ENCODE results near the gene OR5B12.
A peak's percentile ranks its signal among the peaks of the same experiment; 100 is the strongest.
"Not testable (repeated sequence)": the region's sequence is repeated elsewhere in the genome, so short reads cannot be mapped to it uniquely, and the experiment has no call there.

Gene OR5B12

GRCh38 chr11:58442136-58442535 lies at the start of gene OR5B12:
OR5B12 (minus strand) TSS chr11:58442236; CDS start chr11:58440151, 2,085 bp downstream.
- no peak for DNase-seq

- DNase-seq = no peak
Observed at GRCh38 chr11:58490827-58491226, 48.8 kb upstream of the OR5B12 start.

GRCh38 chr11:58487170-58487569 lies 45.1 kb upstream of the OR5B12 start:
- peak; percentile 44 for DNase-seq

GRCh38 chr11:58485961-58486360 lies 43.9 kb upstream of the OR5B12 start:
- DNase-seq = no peak

- no peak for DNase-seq
Observed at GRCh38 chr11:58471892-58472291, 29.9 kb upstream of the OR5B12 start.

- no peak for DNase-seq
Observed at GRCh38 chr11:58466293-58466692, 24.3 kb upstream of the OR5B12 start.

- no peak for DNase-seq
Observed at GRCh38 chr11:58465690-58466089, 23.7 kb upstream of the OR5B12 start.

GRCh38 chr11:58451585-58451984 lies 9.5 kb upstream of the OR5B12 start:
- DNase-seq = no peak

- peak; percentile 0 for DNase-seq
Observed at GRCh38 chr11:58446294-58446693, 4.3 kb upstream of the OR5B12 start.

- no peak for DNase-seq
Observed at GRCh38 chr11:58444300-58444699, 2.3 kb upstream of the OR5B12 start.

- no peak for DNase-seq
Observed at GRCh38 chr11:58438486-58438885, 3.5 kb downstream of the OR5B12 start.

- DNase-seq = no peak
Observed at GRCh38 chr11:58434217-58434616, 7.8 kb downstream of the OR5B12 start.

- DNase-seq = no peak
Observed at GRCh38 chr11:58433638-58434203, 8.3 kb downstream of the OR5B12 start.

- no peak for DNase-seq
Observed at GRCh38 chr11:58429273-58429672, 12.8 kb downstream of the OR5B12 start.

GRCh38 chr11:58428021-58428420 lies 14.0 kb downstream of the OR5B12 start, which contains the start of gene OR5B2:
OR5B2 (minus strand) TSS chr11:58428121; CDS start chr11:58423261, 4,860 bp downstream.
- no peak for DNase-seq

- DNase-seq = no peak
Observed at GRCh38 chr11:58406774-58407173, 35.3 kb downstream of the OR5B12 start, which contains the start of gene OR5B3. OR5B3 (minus strand) TSS chr11:58406874; CDS start chr11:58403409, 3,465 bp downstream.

- DNase-seq = not testable (repeated sequence)
Observed at GRCh38 chr11:58399622-58400021, 42.4 kb downstream of the OR5B12 start.

- DNase-seq = no peak
Observed at GRCh38 chr11:58395581-58395980, 46.5 kb downstream of the OR5B12 start.

- no peak for DNase-seq
Observed at GRCh38 chr11:58394195-58394594, 47.8 kb downstream of the OR5B12 start.

GRCh38 chr11:58392746-58393145 lies 49.3 kb downstream of the OR5B12 start:
- no peak for DNase-seq

GRCh38 chr11:58391879-58392278 lies 50.2 kb downstream of the OR5B12 start:
- DNase-seq = no peak

- DNase-seq = no peak
Observed at GRCh38 chr11:58390551-58391063, 51.4 kb downstream of the OR5B12 start.
